Measurements from ENCODE around the gene KAZN.

KAZN gene

DNA sequence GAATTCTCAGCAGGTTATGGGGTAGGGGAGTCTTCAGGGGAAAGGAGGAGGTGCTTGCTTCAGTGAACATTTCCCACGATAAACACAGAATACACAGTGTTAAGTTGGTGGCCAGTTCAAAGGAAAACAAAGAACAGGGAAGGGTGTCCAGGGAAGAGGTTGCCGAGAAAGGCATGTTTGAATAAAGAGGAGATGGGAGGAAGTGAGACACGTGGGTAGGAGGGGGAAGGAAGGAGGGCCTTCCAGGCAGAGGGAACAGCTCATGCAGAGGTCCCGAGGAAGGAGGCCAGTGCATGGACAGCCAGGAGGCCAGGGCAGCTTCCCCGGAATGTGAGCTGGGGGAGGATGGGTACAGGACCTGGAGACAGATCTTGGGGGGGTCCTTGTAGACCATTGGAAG, 424.7 kb downstream of the KAZN start:
- H3K4me3 ChIP-seq (ENCODE audit: control insufficient read depth, low read depth, low read length) = no peak overlapping the region
- TF ChIP-seq, protein P1, sequence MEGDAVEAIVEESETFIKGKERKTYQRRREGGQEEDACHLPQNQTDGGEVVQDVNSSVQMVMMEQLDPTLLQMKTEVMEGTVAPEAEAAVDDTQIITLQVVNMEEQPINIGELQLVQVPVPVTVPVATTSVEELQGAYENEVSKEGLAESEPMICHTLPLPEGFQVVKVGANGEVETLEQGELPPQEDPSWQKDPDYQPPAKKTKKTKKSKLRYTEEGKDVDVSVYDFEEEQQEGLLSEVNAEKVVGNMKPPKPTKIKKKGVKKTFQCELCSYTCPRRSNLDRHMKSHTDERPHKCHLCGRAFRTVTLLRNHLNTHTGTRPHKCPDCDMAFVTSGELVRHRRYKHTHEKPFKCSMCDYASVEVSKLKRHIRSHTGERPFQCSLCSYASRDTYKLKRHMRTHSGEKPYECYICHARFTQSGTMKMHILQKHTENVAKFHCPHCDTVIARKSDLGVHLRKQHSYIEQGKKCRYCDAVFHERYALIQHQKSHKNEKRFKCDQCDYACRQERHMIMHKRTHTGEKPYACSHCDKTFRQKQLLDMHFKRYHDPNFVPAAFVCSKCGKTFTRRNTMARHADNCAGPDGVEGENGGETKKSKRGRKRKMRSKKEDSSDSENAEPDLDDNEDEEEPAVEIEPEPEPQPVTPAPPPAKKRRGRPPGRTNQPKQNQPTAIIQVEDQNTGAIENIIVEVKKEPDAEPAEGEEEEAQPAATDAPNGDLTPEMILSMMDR (conservative IDR thresholded peaks at IDR 0.05; ENCODE audit: control insufficient read depth, insufficient read depth, low read depth, low read length) = no peak
- DNase-seq (ENCODE audit: low read depth) = no peak

DNA sequence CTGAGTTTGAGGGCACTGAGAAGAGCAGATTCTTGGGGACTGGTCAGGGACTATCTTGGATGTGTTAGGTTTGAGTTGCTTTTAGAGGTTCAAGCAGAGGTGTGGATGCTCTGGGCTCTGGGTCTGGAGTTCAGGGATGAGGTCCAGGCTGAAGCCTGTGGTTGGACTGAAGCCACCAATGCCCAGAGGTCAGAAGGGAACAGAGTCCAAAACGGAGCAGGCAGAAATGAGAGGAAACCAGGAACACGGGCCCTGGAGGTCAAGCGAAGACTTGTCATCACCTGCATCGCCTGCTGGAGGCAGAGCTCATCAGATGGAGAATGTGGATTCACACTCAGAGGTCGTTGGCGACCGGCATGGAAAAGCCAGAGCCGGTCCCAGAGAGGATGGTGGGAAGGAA, 425.5 kb downstream of the KAZN start:
- TF ChIP-seq, protein P1 (conservative IDR thresholded peaks at IDR 0.05; ENCODE audit: control insufficient read depth, insufficient read depth, low read depth, low read length) = no peak
- DNase-seq (ENCODE audit: low read depth) = no peak
- no peak overlapping the region for H3K4me3 ChIP-seq (ENCODE audit: control insufficient read depth, low read depth, low read length)

GRCh38 chr1:15026117-15026489, 427.6 kb downstream of the KAZN start:
- no peak for DNase-seq (ENCODE audit: low read depth)
- H3K4me3 ChIP-seq (ENCODE audit: control insufficient read depth, low read depth, low read length) = no peak overlapping the region
- TF ChIP-seq, protein P1 (conservative IDR thresholded peaks at IDR 0.05; ENCODE audit: control insufficient read depth, insufficient read depth, low read depth, low read length) = no peak

DNA sequence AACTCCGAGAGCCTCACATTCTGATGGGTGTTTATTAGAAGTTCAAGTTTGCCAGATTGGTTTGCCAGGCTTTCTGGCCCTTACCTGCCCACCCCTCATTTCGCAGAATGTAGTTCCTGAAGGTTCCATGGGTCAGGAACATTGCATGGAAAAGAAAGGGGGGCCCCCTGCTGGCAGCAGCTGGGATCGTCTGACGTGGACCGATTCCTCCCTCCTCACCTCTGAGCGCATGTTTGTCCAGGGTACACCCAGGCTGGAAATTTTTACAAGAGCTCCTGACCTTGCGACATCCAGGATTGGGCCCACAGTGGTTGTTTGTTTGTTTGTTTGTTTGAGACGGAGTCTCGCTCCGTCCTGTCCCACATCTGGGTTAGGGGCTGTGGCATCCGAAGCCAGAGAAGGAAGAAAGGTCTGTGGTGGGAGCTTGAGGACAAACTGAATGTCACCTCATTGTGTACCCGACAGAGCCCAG, 429.1 kb downstream of the KAZN start:
- TF ChIP-seq, protein P1 (conservative IDR thresholded peaks at IDR 0.05; ENCODE audit: control insufficient read depth, insufficient read depth, low read depth, low read length) = peak; percentile 82
- H3K4me3 ChIP-seq (ENCODE audit: control insufficient read depth, low read depth, low read length) = no peak overlapping the region
- peak; percentile 58 for DNase-seq (ENCODE audit: low read depth)

DNA sequence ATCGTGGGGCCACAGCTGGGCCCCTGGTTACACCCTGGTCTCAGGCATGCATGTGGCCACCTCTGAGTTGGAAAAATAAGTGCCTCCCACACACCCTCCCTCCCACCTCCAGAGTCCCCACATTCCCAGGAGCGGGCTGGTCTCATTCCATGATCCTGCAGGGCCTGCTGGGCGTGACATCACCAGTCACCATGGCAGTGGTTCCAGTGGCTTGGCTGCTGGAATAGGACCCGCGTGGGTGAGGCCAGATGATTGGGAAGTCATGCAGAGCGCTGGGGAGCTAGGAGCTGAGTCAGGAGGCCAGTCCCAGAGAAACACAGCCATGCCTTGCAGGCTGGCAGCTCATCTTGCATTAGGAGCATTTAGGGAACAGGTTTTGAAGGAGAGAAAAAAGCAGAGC, 429.6 kb downstream of the KAZN start:
- H3K4me3 ChIP-seq (ENCODE audit: control insufficient read depth, low read depth, low read length) = no peak overlapping the region
- peak; percentile 75 for DNase-seq (ENCODE audit: low read depth)

DNA sequence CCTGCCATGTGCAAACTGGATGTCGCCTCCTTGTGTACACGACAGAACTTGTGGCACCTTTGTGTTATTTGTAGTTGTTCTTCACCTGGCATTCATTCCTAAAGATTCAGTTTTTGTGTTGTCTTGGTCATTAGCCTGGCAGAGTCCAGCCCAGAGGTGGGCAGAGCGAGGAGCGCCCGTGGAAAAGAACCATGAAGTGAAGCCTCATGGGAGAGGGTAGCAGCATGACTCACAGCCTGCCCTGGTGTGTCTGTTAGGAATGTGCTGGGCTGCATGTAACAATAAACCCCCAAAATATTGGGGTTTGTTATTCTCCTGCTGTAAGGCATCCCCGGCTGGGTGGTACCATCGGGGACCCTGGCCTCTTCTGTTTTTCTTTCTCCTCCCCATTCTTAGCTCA, 430.1 kb downstream of the KAZN start:
- TF ChIP-seq, protein P1 (conservative IDR thresholded peaks at IDR 0.05; ENCODE audit: control insufficient read depth, insufficient read depth, low read depth, low read length) = no peak
- no peak for DNase-seq (ENCODE audit: low read depth)
- no peak overlapping the region for H3K4me3 ChIP-seq (ENCODE audit: control insufficient read depth, low read depth, low read length)

More for the DNA sequence above, 429.6 kb downstream of the KAZN start:
- TF ChIP-seq, protein P1 (conservative IDR thresholded peaks at IDR 0.05; ENCODE audit: control insufficient read depth, insufficient read depth, low read depth, low read length) = no peak

- TF ChIP-seq, protein P1 (conservative IDR thresholded peaks at IDR 0.05; ENCODE audit: control insufficient read depth, insufficient read depth, low read depth, low read length) = no peak
- DNase-seq (ENCODE audit: low read depth) = no peak
- H3K4me3 ChIP-seq (ENCODE audit: control insufficient read depth, low read depth, low read length) = no peak overlapping the region
Observed at GRCh38 chr1:15029036-15029435, 430.6 kb downstream of the KAZN start.

Measured in fibroblast of mammary gland (primary cell).